ENCODE measurements around the gene NUB1.

DNA sequence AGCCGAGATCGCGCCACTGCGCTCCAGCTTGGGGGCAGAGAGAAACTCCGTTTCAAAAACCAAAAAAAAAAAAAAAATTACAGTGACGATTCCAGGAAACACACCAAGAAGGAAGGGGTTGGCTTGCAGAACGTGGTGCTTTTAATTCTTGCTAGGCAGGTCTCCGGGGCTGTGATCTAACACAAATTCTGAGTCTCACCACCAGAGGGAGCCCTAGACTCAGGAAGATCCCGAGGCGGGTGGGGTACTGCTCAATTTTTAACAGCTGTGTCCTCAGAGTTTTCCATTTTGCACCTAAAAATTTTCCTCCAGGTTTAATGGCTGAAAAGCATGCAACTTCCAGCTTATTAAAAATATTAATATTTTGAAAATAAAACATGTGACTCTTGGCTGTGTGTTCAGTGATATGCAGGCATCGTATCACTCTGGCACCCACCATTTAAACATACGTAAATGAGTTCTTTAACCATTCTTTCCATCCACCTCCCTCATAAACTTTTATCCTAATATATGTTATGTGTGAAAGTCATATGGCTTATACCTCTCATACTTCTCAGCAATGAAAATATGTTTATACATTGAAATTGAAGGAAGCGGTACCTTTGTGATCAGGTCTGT, 26.5 kb upstream of the NUB1 start:
- TF ChIP-seq GATA2 (IDR thresholded peaks at IDR 0.05; ENCODE audit: low read depth, low read length): no peak
- TF ChIP-seq GATA3 (IDR thresholded peaks at IDR 0.05; ENCODE audit: low read depth, low read length): no peak
